GM19238 (cell line): ENCODE measurements around the gene PPEF1.
"Not testable (repeated sequence)": the region's sequence is repeated elsewhere in the genome, so short reads cannot be mapped to it uniquely, and the experiment has no call there.

Source experiments
- DNase-seq: peaks from one replicate; pipeline ENCODE4 v3.0.0; 2011; ENCODE audit warnings: low spot score; ENCODE audit not compliant: insufficient read length

The PPEF1 gene

DNA sequence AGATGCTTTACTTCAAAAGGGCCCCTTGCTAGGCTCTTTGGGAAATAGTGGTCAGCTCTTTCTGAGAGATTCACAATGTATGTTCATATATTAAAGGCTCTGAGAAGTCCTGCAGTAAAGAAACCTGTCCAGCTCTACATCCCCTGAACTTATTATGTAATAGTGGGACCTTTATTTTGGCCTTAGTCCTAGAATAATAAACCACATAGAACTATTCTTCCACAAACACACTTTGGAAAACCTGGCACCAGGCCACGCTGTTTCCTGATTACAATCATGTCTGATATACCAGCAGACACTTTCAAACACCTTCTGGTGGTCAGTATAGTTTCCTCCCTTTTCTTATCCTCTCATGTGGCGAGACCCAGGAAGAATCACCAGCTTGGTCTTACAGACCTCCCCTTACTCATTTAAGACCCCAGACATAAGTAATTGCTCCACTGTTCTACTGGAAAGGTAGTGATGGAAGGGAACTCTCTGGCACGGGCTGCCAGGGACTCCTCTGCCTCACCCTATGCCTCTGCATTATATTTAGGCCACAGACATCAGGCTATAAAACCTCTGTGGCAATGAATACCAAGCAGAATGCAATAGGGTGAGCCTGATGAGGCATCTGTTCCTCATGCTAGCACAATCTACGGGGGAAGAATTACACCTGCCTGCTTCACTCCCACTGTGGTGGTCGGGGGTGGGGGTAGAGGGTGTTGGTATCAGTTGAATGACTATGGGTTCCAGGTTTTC, 5.7 kb upstream of the PPEF1 start:
- no peak for DNase-seq

GRCh38 chrX:18702362-18703195, 4.9 kb upstream of the PPEF1 start:
- DNase-seq, result no peak

DNA sequence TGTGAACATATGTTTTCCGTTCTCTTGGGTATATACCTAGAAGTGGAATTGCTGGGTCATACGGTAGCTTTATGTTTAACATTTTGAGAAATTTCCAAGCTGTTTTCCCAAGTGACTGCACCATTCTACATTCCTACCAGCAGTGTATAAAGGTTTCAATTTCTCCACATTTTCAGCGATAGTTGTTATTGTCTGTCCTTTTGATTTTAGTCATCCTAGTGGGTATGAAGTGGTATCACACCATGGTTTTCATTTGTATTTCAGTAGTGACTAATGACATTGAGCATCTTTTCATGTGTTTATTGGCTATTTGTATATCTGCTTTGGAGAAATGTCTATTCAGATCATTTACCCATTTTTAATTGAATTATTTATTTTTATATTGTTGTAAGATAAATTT, 2.4 kb downstream of the PPEF1 start:
- no peak for DNase-seq

- DNase-seq, result no peak
Observed at GRCh38 chrX:18714910-18715309, 7.5 kb downstream of the PPEF1 start.

DNA sequence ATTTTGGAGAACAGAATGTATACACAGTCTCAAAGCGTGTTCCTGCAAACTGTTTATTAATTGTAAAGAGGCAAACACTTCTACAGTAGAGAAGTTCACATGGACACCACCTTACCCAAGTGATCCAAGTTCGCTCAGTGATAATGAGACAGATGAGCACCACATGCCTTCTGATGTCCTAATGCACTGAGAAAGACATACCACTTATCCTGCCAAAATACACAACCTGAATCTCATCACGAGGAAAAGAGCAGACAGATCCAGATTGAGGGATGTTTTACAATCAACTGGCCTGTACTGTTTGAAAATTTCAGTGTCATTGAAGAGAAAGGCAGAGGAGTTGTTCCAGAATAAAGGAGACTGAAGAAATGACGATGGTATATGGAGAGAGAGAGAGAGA, 12.4 kb downstream of the PPEF1 start:
- DNase-seq, result no peak

DNA sequence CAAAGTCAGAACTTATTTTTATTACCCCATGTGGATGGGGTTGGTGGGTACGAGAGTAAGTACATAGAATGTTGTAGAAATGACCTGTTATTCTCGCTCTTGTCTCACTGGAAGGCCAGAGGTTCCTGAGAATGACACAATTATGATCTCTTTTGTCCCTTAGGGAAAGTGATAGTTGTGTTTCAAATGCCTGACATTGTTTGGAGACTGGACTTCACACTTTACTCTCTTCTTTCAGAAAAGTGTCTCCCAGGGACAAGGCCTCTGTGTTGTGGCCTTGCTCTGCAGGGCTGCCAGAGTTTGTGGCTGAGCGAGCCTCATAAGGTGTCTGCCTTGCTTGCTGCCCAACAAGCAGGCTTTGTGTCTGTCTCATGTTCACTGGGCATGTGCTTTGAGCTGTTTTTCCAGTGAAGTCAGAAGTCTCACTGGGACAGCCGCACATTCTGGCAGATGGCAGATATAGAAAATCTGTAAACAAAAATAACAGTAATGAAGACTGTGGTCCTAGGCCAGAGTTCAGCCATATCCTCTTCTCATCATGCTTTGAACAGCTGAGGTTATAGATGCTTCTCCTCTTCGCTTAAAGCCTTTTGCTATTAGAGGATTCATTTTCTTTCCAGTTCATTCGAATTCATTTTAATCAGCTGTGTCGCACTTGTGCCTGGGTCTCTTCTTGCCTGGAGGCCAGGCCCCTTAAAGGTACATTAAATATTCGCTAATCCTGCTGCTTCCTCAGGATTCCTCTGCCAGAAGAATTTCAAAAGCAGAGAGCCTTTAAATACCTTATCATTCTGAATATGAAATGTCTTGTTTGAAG, 14.4 kb downstream of the PPEF1 start:
- DNase-seq, result no peak

- no peak for DNase-seq
Observed at GRCh38 chrX:18722500-18723071, 15.1 kb downstream of the PPEF1 start.

- no peak for DNase-seq
Observed at GRCh38 chrX:18725310-18725943, 18.0 kb downstream of the PPEF1 start.

GRCh38 chrX:18733287-18733686, 25.8 kb downstream of the PPEF1 start:
- DNase-seq, result no peak

- not testable (repeated sequence) for DNase-seq
Observed at GRCh38 chrX:18739609-18740008, 32.2 kb downstream of the PPEF1 start.

GRCh38 chrX:18748499-18748898, 41.1 kb downstream of the PPEF1 start:
- no peak for DNase-seq

DNA sequence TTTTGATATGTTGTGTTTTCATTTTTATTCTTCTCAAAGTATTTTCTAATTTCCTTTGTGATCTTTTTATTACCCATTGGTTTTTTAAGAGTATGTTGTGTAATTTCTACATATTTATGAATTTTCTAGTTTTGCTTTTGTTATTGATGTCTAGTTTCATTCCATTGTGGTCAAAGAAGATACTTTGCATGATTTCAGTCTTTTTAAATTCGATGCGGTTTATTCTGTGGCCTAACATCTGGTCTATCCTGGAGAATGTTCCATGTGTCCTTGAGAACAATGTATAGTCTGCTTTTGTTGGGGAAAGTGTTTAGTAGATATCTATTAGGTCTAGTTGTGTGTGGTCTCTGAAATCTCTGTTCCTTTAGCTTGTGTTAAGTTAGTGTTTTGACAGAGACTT, 46.2 kb downstream of the PPEF1 start:
- DNase-seq, result no peak

DNA sequence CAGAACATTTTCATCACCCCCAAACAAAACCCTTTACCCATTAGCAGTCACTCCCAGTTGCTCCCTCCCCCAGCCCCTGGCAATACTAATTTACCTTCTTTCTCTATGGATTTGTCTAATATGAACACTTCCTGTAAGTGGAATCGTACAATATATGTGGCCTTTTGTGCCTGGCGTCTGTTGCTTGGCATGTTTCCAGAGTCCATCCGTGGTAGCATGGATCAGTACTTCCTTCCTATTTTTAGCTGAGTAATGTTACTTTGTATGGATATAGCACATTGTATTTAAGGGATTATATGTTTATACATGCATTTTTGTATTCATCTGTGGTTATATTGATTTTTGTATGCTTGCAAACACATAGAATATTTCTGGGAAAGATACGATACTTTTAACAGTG, 48.2 kb downstream of the PPEF1 start:
- no peak for DNase-seq

DNA sequence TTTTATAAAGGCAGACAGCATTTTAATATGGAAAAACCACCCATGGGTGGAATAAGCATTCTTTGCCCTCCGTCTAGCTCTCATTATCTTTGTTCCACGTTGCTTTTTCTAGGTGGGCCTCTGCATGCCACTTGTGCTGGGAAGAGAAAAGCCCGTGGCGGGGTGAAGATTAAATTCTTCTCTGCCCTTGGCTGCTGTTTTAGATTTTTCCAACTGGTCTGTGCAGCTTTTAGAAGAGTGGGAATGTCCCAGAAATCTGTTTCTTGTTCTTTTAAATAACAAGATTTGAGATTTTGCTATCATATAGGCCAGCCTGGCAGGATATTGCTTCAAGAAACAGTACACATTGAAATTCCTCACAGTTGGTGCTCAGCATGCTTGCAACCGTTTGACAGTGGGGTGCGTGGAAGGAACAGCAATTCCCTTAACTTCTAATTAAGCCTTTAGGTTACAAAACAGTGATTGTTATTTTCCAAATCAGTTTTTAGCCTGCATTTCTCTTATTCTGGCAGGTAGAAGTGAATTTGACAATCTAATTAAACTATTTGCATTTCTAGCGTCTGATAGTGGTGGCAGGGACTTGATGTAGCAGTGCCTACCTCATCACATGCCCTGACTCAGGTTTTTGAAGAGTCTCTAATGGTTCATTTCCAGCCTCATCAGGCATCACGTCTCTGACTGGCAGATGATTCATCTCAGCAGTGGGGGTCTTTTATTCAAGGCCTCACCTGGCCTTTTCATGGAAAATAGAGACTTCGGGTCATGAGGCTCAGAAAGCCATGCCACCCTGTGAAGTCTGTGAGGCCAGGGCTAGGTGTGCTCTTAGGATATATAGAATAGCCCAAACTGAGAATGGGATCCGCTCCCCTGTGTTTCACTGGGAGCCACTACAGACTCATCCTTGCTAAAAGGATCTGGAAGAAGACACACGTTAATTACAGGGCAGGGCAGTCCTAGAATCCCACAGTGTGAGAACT, 50.8 kb downstream of the PPEF1 start:
- DNase-seq, result no peak

DNA sequence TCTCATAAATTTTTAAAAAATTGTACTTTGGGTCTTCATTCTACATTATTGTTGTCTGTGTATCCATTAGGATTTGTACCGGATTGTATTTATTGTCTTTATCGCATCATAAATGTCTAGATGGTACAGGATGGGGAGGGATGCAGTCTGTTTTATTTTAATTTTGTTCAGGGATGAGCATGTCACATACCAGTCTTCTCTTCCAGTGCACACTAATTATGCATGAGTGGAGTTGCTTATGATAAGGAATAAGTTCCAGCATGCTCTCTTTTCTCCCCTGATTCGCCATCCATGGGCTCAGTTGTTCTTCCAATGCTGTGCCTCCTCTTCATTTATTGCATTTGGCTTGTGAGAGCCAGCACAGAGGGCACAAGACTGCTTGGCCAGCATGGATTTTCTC, 54.3 kb downstream of the PPEF1 start:
- no peak for DNase-seq

- DNase-seq, result not testable (repeated sequence)
Observed at GRCh38 chrX:18763106-18763505, 55.7 kb downstream of the PPEF1 start.

DNA sequence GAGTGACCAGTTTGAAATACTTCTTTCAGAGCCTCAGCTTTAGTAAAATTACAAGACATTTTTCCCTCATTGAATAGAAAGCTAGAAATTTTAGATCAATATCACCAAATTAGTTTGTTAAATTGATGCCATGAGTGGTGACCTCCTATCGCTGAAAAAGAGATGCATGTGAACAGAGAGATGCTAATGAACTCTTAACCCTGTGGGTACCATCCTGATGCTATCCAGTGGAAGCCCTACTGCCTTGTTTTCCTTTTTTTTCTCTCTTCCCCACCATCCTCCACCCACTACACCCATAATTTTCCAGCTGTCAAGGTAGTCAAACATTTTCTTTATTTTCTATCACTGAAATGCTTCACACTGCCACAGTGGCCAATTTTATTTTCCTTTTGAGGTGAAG, 61.9 kb downstream of the PPEF1 start:
- DNase-seq, result no peak

DNA sequence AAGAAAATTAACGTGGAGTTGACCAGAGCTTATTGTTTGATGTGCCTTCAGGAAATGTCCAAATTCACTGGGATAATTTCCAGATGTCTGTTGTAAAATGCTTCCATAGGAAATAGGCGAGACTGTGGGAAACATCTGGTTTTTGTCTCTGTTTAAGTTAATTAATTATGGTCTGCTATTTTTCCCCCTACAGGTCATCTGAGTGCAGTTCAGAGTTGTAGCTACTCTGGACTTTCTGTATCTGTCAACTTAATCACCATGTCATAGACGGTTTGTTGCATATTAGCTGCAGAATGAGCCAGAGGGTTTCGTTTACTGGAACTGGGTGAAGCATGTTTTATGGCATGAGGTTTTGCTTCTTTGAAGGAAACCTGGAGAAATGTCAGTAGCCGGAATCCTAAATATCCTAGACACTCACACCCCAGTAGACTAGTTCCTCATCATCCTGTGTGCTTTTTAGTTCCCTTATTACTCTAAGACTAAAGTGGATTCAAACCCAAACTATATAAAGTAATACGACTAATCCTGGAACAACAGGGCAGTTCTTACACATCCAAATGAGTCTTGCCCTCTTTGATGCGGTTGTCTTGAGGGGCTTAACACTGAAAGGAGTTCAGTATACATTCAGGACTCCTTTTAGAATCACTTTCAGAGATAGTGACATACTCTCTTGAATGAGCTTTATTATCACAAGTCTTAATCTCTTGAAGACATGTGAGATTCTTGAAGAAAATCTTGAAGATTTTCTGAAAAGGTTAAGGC, 62.5 kb downstream of the PPEF1 start:
- no peak for DNase-seq

GRCh38 chrX:18789916-18790315, 82.5 kb downstream of the PPEF1 start:
- no peak for DNase-seq
